Measurements from ENCODE around the gene MARCHF3.

- no peak for TF ChIP-seq CTCF (IDR thresholded peaks at IDR 0.05)
- no peak for TF ChIP-seq POLR2A (IDR thresholded peaks at IDR 0.05)
Measured at GRCh38 chr5:127051591-127051990, 21.2 kb upstream of the MARCHF3 start.
